ENCODE data around the gene ZNF142. TPM values are rescaled to one million over a fixed set of nuclear protein-coding genes. Genes with fewer than 3 reads are reported as not detected.

The ZNF142 gene
- total and polyA plus RNA-seq, 2 of the 8 experiments (the other 6 are each of a cell fraction or from before 2014, with no cell fraction given): 9.4 to 32.5 TPM

DNA sequence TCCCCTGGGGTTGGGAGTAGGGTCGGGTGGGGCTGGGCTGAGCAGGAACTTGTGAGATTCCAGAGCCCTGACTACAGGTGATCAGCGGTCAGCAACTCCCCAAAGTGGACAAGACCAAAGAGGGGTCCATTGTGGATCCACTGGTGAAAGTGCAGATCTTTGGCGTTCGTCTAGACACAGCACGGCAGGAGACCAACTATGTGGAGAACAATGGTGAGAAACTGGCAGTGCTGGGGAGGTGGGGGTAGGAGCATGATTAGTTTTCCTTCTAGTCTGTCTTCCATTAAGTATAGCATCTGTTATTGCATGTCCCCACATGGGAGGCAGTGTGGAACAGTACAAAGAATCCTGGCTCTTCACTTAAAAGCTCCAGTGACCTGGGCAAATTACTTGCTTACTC lies 23.7 kb downstream of the ZNF142 start (continued):
- TF ChIP-seq RFX5 (IDR thresholded peaks at IDR 0.05; ENCODE audit: borderline replicate concordance, low read depth, low read length) (no peak), YY1 (IDR thresholded peaks at IDR 0.05; ENCODE audit: low read depth, low read length) (no peak), CBX5 (IDR thresholded peaks at IDR 0.05; ENCODE audit: low read depth, low read length) (no peak), KDM5A (IDR thresholded peaks at IDR 0.05; ENCODE audit: low read length) (no peak), CTBP2 (IDR thresholded peaks at IDR 0.05; ENCODE audit: borderline replicate concordance, insufficient read depth, insufficient read length, low read length) (no peak)
- TF ChIP-seq, protein P1, sequence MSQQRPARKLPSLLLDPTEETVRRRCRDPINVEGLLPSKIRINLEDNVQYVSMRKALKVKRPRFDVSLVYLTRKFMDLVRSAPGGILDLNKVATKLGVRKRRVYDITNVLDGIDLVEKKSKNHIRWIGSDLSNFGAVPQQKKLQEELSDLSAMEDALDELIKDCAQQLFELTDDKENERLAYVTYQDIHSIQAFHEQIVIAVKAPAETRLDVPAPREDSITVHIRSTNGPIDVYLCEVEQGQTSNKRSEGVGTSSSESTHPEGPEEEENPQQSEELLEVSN (IDR thresholded peaks at IDR 0.05): no peak
- TF ChIP-seq, protein P2, sequence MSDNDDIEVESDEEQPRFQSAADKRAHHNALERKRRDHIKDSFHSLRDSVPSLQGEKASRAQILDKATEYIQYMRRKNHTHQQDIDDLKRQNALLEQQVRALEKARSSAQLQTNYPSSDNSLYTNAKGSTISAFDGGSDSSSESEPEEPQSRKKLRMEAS (IDR thresholded peaks at IDR 0.05): no peak

All from H1 (cell line).